ENCODE results near the gene MUL1.

DNA sequence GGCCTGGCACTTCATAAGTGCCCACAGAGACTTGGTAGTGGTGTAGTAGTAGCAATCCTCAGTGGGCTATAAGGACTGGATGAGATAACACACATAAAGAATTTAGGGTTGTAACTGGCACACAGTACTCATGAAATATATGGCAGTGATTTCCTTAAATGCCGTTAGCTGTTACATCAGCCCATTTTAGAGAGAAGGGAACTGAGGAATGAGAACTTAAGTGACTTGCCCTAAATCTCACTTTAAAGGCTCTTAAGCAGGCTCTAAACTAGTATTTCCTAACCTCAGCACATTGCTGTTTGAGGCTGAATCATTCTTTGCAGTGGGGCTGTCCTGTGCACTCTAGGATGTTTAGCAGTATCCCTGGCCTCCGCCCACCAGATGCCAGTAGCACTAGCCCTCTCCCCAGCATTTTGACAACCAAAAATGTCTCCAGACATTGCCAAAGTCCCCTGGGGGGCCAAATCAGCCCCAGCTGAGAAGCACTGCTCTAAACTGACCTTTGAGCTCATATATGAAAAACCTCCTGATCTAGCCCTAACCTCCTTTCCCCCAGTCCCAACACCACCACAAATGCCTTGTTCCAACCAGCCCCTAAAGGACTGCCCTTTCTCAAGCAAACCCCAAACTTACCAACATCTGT lies 33.5 kb downstream of the MUL1 start:
- TF ChIP-seq CTCF (tag by site-specific recombination; IDR thresholded peaks at IDR 0.05): no peak
- no peak for TF ChIP-seq HOXA7 (CRISPR knock-in tag; IDR thresholded peaks at IDR 0.05; ENCODE audit: borderline replicate concordance)
- TF ChIP-seq IKZF3 (tag by site-specific recombination; IDR thresholded peaks at IDR 0.05): no peak
- TF ChIP-seq, protein P1, sequence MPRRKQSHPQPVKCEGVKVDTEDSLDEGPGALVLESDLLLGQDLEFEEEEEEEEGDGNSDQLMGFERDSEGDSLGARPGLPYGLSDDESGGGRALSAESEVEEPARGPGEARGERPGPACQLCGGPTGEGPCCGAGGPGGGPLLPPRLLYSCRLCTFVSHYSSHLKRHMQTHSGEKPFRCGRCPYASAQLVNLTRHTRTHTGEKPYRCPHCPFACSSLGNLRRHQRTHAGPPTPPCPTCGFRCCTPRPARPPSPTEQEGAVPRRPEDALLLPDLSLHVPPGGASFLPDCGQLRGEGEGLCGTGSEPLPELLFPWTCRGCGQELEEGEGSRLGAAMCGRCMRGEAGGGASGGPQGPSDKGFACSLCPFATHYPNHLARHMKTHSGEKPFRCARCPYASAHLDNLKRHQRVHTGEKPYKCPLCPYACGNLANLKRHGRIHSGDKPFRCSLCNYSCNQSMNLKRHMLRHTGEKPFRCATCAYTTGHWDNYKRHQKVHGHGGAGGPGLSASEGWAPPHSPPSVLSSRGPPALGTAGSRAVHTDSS (tag by site-specific recombination; IDR thresholded peaks at IDR 0.05): no peak
- no peak for TF ChIP-seq MYNN (tag by site-specific recombination; IDR thresholded peaks at IDR 0.05; ENCODE audit: borderline replicate concordance)
- TF ChIP-seq ZNF266 (tag by site-specific recombination; IDR thresholded peaks at IDR 0.05; ENCODE audit: low read depth): no peak
- TF ChIP-seq ZNF660 (tag by site-specific recombination; IDR thresholded peaks at IDR 0.05): no peak
- TF ChIP-seq PRDM1 (tag by site-specific recombination; IDR thresholded peaks at IDR 0.05): no peak
- TF ChIP-seq KLF1 (tag by site-specific recombination; IDR thresholded peaks at IDR 0.05): no peak

All from HEK293 (cell line).